IMR-90 (cell line): ENCODE measurements around the gene MAFB. TPM values are rescaled to one million over a fixed set of nuclear protein-coding genes. Genes with fewer than 3 reads are reported as not detected.
A peak's percentile ranks its signal among the peaks of the same experiment; 100 is the strongest.

Source experiments
- ATAC-seq: fragments of 200-7000 bp; cut with Tn5 transposase; 2 replicates; pipeline ENCODE4 v1.9.1; 2020; ENCODE audit warnings: low read depth, mild to moderate bottlenecking, moderate library complexity
- Bru-seq: library from RNA; stranded (reverse); fragments of 400-500 nt; gene quantifications from one replicate; lab custom pipeline; 2021; lab: Mats Ljungman, UMichigan
- BruChase-seq, 2 experiments: library from RNA; stranded (reverse); fragments of 400-500 nt; gene quantifications; one replicate each; lab custom pipeline; 2021; lab: Mats Ljungman, UMichigan
- BruUV-seq: library from RNA; stranded (reverse); fragments of 400-500 nt; replicated peaks from 2 replicates; lab custom pipeline; 2021; lab: Mats Ljungman, UMichigan
- CTCF ChIA-PET: fragments of 300-600 bp; formaldehyde crosslinking; extraction: SDS; loops from one replicate; lab custom pipeline; 2021; ENCODE audit warnings: antibody characterized with exemption; lab: Yijun Ruan, JAX
- POLR2A ChIA-PET: fragments of 300-600 bp; sonication (Branson Sonifier 250); formaldehyde crosslinking; loops from one replicate; lab custom pipeline; 2022; ENCODE audit warnings: antibody characterized with exemption; ENCODE audit not compliant: unreplicated experiment; lab: Charles Lee
- DNase-seq: peaks from one replicate; pipeline ENCODE4 v3.0.0; 2013
- H2AFZ ChIP-seq: replicated peaks from 2 replicates; pipeline ENCODE3; 2013; ENCODE audit warnings: low read length, mild to moderate bottlenecking; ENCODE audit not compliant: poor library complexity
- H2AK5ac ChIP-seq: 2 replicates; pipeline ENCODE4 v1.6.1; 2013; ENCODE audit warnings: low read depth, low read length, inconsistent platforms
- H2AK9ac ChIP-seq: replicated peaks from 2 replicates; pipeline ENCODE3; 2013; ENCODE audit warnings: mild to moderate bottlenecking, low read depth, low read length, moderate library complexity; ENCODE audit not compliant: poor library complexity
- H2BK120ac ChIP-seq: 2 replicates; pipeline ENCODE4 v1.6.1; 2013; ENCODE audit warnings: low read depth, low read length, inconsistent platforms
- H2BK15ac ChIP-seq: 3 replicates; pipeline ENCODE4 v1.6.1; 2013; ENCODE audit warnings: low read depth, low read length, inconsistent platforms
- H2BK20ac ChIP-seq: 2 replicates; pipeline ENCODE4 v1.6.1; 2013; ENCODE audit warnings: low read depth, mild to moderate bottlenecking, inconsistent platforms, low read length, moderate library complexity
- H2BK5ac ChIP-seq: 2 replicates; pipeline ENCODE4 v1.6.1; 2013; ENCODE audit warnings: mild to moderate bottlenecking, low read depth, low read length, inconsistent platforms; ENCODE audit not compliant: poor library complexity, severe bottlenecking
- H3K14ac ChIP-seq: replicated peaks from 2 replicates; pipeline ENCODE4 v1.6.1; 2013; ENCODE audit warnings: low read depth, low read length, inconsistent platforms
- H3K18ac ChIP-seq: 2 replicates; pipeline ENCODE4 v1.6.1; 2013; ENCODE audit warnings: low read depth, low read length, control low read depth
- H3K23ac ChIP-seq: 2 replicates; pipeline ENCODE4 v1.6.1; 2013; ENCODE audit warnings: low read depth, low read length, inconsistent platforms
- H3K27ac ChIP-seq: 2 replicates; pipeline ENCODE4 v1.5.1; 2013; ENCODE audit warnings: mild to moderate bottlenecking, control low read depth, low read length; ENCODE audit not compliant: insufficient read depth
- H3K27me3 ChIP-seq: 2 replicates; pipeline ENCODE4 v1.6.1; 2013; ENCODE audit warnings: low read length; ENCODE audit not compliant: control insufficient read depth, insufficient read depth
- H3K36me3 ChIP-seq: 2 replicates; pipeline ENCODE4 v1.6.1; 2013; ENCODE audit warnings: low read length, mixed read lengths; ENCODE audit not compliant: control insufficient read depth, insufficient read depth
- H3K4ac ChIP-seq: 2 replicates; pipeline ENCODE4 v1.6.1; 2013; ENCODE audit warnings: low read depth, low read length, inconsistent platforms
- H3K4me1 ChIP-seq: 2 replicates; pipeline ENCODE4 v1.6.1; 2013; ENCODE audit warnings: low read length, mixed read lengths; ENCODE audit not compliant: control insufficient read depth, insufficient read depth
- H3K4me2 ChIP-seq: 2 replicates; pipeline ENCODE4 v1.6.1; 2013; ENCODE audit warnings: low read depth, mild to moderate bottlenecking, control low read depth, low read length, moderate library complexity
- H3K4me3 ChIP-seq: 2 replicates; pipeline ENCODE4 v1.5.1; 2013; ENCODE audit warnings: low read depth, mild to moderate bottlenecking, control low read depth, low read length, moderate library complexity; ENCODE audit not compliant: insufficient read depth
- H3K56ac ChIP-seq: 2 replicates; pipeline ENCODE4 v1.6.1; 2013; ENCODE audit warnings: low read length, inconsistent platforms; ENCODE audit not compliant: insufficient read depth; ENCODE audit errors: extremely low read depth
- H3K79me1 ChIP-seq, 2 experiments: 2 replicates each; pipeline ENCODE4 v1.6.1; 2013; ENCODE audit warnings: low read length in 2 of 2, inconsistent platforms in 1 of 2, low read depth in 1 of 2
- H3K9ac ChIP-seq: 2 replicates; pipeline ENCODE4 v1.6.1; 2013; ENCODE audit warnings: low read depth, low read length, control low read depth
- H3K9me1 ChIP-seq: 2 replicates; pipeline ENCODE4 v1.6.1; 2013; ENCODE audit warnings: low read length, inconsistent platforms; ENCODE audit not compliant: insufficient read depth
- H3K9me3 ChIP-seq: 2 replicates; pipeline ENCODE4 v1.6.1; 2013; ENCODE audit warnings: low read length; ENCODE audit not compliant: control insufficient read depth, insufficient read depth
- H4K20me1 ChIP-seq: 2 replicates; pipeline ENCODE4 v1.6.1; 2013; ENCODE audit warnings: low read length, inconsistent platforms; ENCODE audit not compliant: insufficient read depth
- H4K5ac ChIP-seq: 2 replicates; pipeline ENCODE4 v1.6.1; 2013; ENCODE audit warnings: mild to moderate bottlenecking, low read depth, low read length, control low read depth
- H4K8ac ChIP-seq, 2 experiments: 2 replicates each; pipeline ENCODE4 v1.6.1; 2013; ENCODE audit warnings: low read depth in 2 of 2, low read length in 2 of 2, control low read depth in 1 of 2, inconsistent platforms in 1 of 2
- H4K91ac ChIP-seq: 2 replicates; pipeline ENCODE4 v1.6.1; 2013; ENCODE audit warnings: low read depth, low read length, inconsistent platforms; ENCODE audit not compliant: insufficient read depth
- CHD1 ChIP-seq: IDR thresholded peaks from 2 replicates; pipeline ENCODE4 v1.6.1; 2012; ENCODE audit warnings: low read depth, low read length, improper control_type of control experiment
- ELK1 ChIP-seq: fragments of 150-350 bp; IDR thresholded peaks from 2 replicates; pipeline ENCODE4 v1.6.1; 2016; ENCODE audit warnings: low read depth, mild to moderate bottlenecking, low read length, moderate library complexity, borderline replicate concordance
- MAFK ChIP-seq: IDR thresholded peaks from 2 replicates; pipeline ENCODE4 v1.6.1; 2012; ENCODE audit warnings: low read depth, low read length, improper control_type of control experiment
- MAZ ChIP-seq: IDR thresholded peaks from 2 replicates; pipeline ENCODE4 v1.6.1; 2012; ENCODE audit warnings: low read depth, mild to moderate bottlenecking, low read length, improper control_type of control experiment, moderate library complexity, borderline replicate concordance
- MXI1 ChIP-seq: IDR thresholded peaks from 2 replicates; pipeline ENCODE4 v1.6.1; 2012; ENCODE audit warnings: low read depth, mild to moderate bottlenecking, low read length, moderate library complexity, borderline replicate concordance
- NFE2L2 ChIP-seq: fragments of 150-350 bp; IDR thresholded peaks from 2 replicates; pipeline ENCODE4 v1.6.1; 2016; ENCODE audit warnings: low read depth, mild to moderate bottlenecking, low read length
- POLR2A ChIP-seq: IDR thresholded peaks from 2 replicates; pipeline ENCODE4 v1.6.1; 2012; ENCODE audit warnings: mild to moderate bottlenecking, low read depth, low read length
- RAD21 ChIP-seq: IDR thresholded peaks from 2 replicates; pipeline ENCODE4 v1.6.1; 2012; ENCODE audit warnings: low read length, improper control_type of control experiment
- RCOR1 ChIP-seq: IDR thresholded peaks from 2 replicates; pipeline ENCODE4 v1.6.1; 2012; ENCODE audit warnings: mild to moderate bottlenecking, low read length, improper control_type of control experiment; ENCODE audit not compliant: insufficient replicate concordance
- SMC3 ChIP-seq: fragments of 150-350 bp; IDR thresholded peaks from 2 replicates; pipeline ENCODE4 v1.6.1; 2016; ENCODE audit warnings: low read depth, mild to moderate bottlenecking, antibody characterized with exemption, low read length, moderate library complexity
- USF2 ChIP-seq: fragments of 150-350 bp; IDR thresholded peaks from 2 replicates; pipeline ENCODE4 v1.6.1; 2017; ENCODE audit warnings: mild to moderate bottlenecking, antibody characterized with exemption, low read length, low read depth
- WGBS, 2 experiments: methylation state at CpG; one replicate each; pipeline versions ENCODE4 v1.1.5 to v1.1.7; 2013; ENCODE audit warnings: missing lambda C conversion rate in 2 of 2; ENCODE audit not compliant: insufficient read length in 1 of 2; ENCODE audit errors: extremely low coverage in 2 of 2; 5-methylcytosine and 5-hydroxymethylcytosine counted together
- dilution Hi-C: fragments of 300-500 bp; cut with HindIII; formaldehyde crosslinking; loops from one replicate; pipeline ENCODE4 v1.14.3; 2018; ENCODE audit warnings: low sequenced_read_pairs; ENCODE audit not compliant: unreplicated experiment
- in situ Hi-C: fragments of 300-500 bp; cut with MboI; formaldehyde crosslinking; loops from 3 replicates; pipeline ENCODE4 v1.14.3; 2019; ENCODE audit warnings: low sequenced_read_pairs, inconsistent platforms, mixed read lengths
- intact Hi-C: fragments of 100-400 bp; cut with micrococcal nuclease; formaldehyde crosslinking; loops from 2 replicates; pipeline ENCODE4 v1.10.0; 2022
- long read RNA-seq: library from polyadenylated mRNA; unstranded; transcript quantifications from one replicate; pipeline ENCODE4 v2.0.0, GENCODE V29; 2021; ENCODE audit not compliant: unreplicated experiment
- polyA plus RNA-seq, 3 experiments: library from polyadenylated mRNA; depleted of rRNA; stranded (reverse); fragments of >200 nt; gene quantifications; 2 replicates each; pipeline ENCODE4 v1.2.3, GENCODE V29; 2012; ENCODE audit warnings: low replicate concordance in 1 of 3
- total RNA-seq: library from RNA; depleted of rRNA; stranded (reverse); fragments of >200 nt; gene quantifications from 2 replicates; pipeline ENCODE4 v1.2.3, GENCODE V29; 2012; rRNA removed

MAFB gene
- total RNA-seq (not detected in 2 replicates), polyA plus RNA-seq (2012; rRNA removed) (0.07 and 0.10 TPM in 2 replicates), Bru-seq, nascent RNA (percentile 25 among the genes with signal in this experiment), BruChase-seq, experiment 1, labeled RNA remaining after a 6-hour chase (percentile 28 among the genes with signal in this experiment), BruChase-seq, experiment 2, labeled RNA remaining after a 2-hour chase (percentile 38 among the genes with signal in this experiment)
- 0.09 and 0.11 TPM in 2 replicates for polyA plus RNA-seq (2012; cell fraction: cytosol; rRNA removed)
- polyA plus RNA-seq (2012; cell fraction: nucleus; rRNA removed; ENCODE audit: low replicate concordance), result 0.17 and 0.26 TPM in 2 replicates
- long read RNA-seq, result 0 reads

GRCh38 chr20:40689100-40689942 lies at the start of gene MAFB:
Gene MAFB (minus strand): TSS chr20:40689236. CDS start chr20:40688850, 386 bp downstream.
- H3K9ac ChIP-seq, result peak within 1 kb of the TSS; percentile 14; the same call in 1 of the 2 replicates
- peak; percentile 71 for DNase-seq
- 0 out of 2 replicates have a peak within 1 kb of the TSS, but pooled peaks have one; percentile 4 for H3K14ac ChIP-seq
- H3K79me1 ChIP-seq, result no peaks in the 10 kb centered on the region
- H4K8ac ChIP-seq, result peak within 1 kb of the TSS in 1 of 2 experiments; percentile 49; a peak in 1 of 4 replicates
- no peaks in the 10 kb centered on the region for H3K9me1 ChIP-seq
- CTCF ChIA-PET, result interaction anchor here (0.6 to 1.6 kb wide), 6 partner anchors 12 to 1420 kb away, joined by 3 to 5 read pairs (median 4); no protein-coding TSS in a partner anchor
- no TSS peak for BruUV-seq
- no peak within 1 kb of the TSS for H2AK5ac ChIP-seq
- H3K18ac ChIP-seq, result no peak within 1 kb of the TSS; the same call in 1 of the 2 replicates
- H3K4me1 ChIP-seq, result peaks cover 7% of the 10 kb centered on the region; the same call in 1 of the 2 replicates
- 0 out of 2 replicates have a peak within 1 kb of the TSS, but pooled peaks have one; percentile 46 for H2BK120ac ChIP-seq
- no peak within 1 kb of the TSS for H2BK5ac ChIP-seq
- H2AFZ ChIP-seq, result peak within 1 kb of the TSS; percentile 96
- 0 out of 2 replicates have a peak within 1 kb of the TSS, but pooled peaks have one; percentile 40 for H4K91ac ChIP-seq
- dilution Hi-C loops, result no loop called here
- ATAC-seq, result peak; percentile 91
- peak within 1 kb of the TSS; percentile 36; the same call in 1 of the 2 replicates for H3K27ac ChIP-seq
- no peak within 1 kb of the TSS; the same call in 1 of the 2 replicates for H4K5ac ChIP-seq
- no peak within 1 kb of the TSS for H2BK15ac ChIP-seq
- H3K4ac ChIP-seq, result peak within 1 kb of the TSS; percentile 48; the same call in 1 of the 2 replicates
- no peaks in the 10 kb centered on the region for H3K36me3 ChIP-seq
- no peaks in the 10 kb centered on the region for H3K9me3 ChIP-seq
- in situ Hi-C loops, result loop anchor here (25.0 kb wide), 1 partner anchor 802 kb away; no protein-coding TSS in a partner anchor
- POLR2A ChIA-PET, result interaction anchor here (0.6 kb wide), 1 partner anchor 651 kb away, joined by 4 read pairs; no protein-coding TSS in a partner anchor
- peaks cover 74% of the 10 kb centered on the region for H3K27me3 ChIP-seq
- peak within 1 kb of the TSS; percentile 46 for H3K4me3 ChIP-seq
- no peaks in the 10 kb centered on the region for H4K20me1 ChIP-seq
- H3K4me2 ChIP-seq, result peak within 1 kb of the TSS; percentile 92
- 0% methylated on average over 28 of the region's 85 CpGs; no CpG with 5 or more reads in 1 of the 2 experiments for WGBS, 2 experiments
- peak within 1 kb of the TSS; percentile 84; the same call in 1 of the 2 replicates for H3K23ac ChIP-seq
- H2BK20ac ChIP-seq, result no peak within 1 kb of the TSS
- intact Hi-C loops, result loop anchor here (1.0 to 5.0 kb wide), 3 partner anchors 258 to 1420 kb away; no protein-coding TSS in a partner anchor
- H2AK9ac ChIP-seq, result peak within 1 kb of the TSS; percentile 94
- peak within 1 kb of the TSS; percentile 35; the same call in 1 of the 2 replicates for H3K56ac ChIP-seq
- peak; percentile 89 for TF ChIP-seq POLR2A
- TF ChIP-seq NFE2L2, result no peak
- no peak for TF ChIP-seq SMC3
- TF ChIP-seq RCOR1, result no peak
- no peak for TF ChIP-seq MAFK
- peak; percentile 80 for TF ChIP-seq MAZ
- TF ChIP-seq USF2, result peak; percentile 78
- TF ChIP-seq CHD1, result no peak
- TF ChIP-seq ELK1, result no peak
- no peak for TF ChIP-seq RAD21
- TF ChIP-seq MXI1, result no peak
